ENCODE results near the gene KLHL21. TPM values are rescaled to one million over a fixed set of nuclear protein-coding genes. Genes with fewer than 3 reads are reported as not detected.
"Not testable (repeated sequence)": the region's sequence is repeated elsewhere in the genome, so short reads cannot be mapped to it uniquely, and the experiment has no call there.

KLHL21 gene
- total RNA-seq, 1 donor from 2014 or later, result 27.8 TPM

DNA sequence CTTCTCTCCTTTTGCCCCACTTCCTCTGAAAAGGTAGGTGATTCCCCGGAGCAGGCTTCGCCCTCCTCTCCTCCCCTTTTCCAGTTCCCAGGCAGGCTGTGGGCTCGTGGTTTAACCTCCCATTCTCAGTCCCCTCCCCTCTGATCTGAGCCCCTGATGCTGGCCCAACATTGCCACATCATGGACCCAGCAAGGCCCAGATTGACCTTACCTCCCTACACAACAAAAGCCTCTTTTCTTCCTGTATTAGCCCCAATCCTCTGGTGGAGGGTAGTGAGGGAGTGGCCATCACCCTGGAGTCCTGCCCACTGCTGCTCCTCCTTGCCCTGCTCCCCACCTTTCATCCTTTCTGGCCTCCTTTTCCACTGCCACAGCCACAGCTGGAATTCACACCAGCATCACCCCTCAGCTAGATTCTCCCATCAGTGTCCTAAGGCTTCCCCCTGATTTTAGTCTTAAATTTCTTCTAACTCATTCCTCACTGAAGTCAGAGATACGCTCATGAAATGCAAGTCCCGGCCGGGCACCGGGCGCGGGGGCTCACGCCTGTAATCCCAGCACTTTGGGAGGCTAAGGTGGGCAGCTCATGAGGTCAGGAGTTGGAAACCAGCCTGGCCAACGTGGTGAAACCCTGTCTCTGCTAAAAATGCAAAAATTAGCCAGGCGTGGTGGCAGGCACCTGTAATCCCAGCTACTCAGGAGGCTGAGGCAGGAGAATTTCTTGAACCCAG lies 29.9 kb downstream of the KLHL21 start:
- no peak for DNase-seq (ENCODE audit: low spot score)
- Mint-ChIP-seq H3K27ac (no peak overlapping the region), H3K4me3 (no peak overlapping the region), H3K27me3 (ENCODE audit: insufficient read depth) (peaks cover 5% of the 10 kb centered on the region), H3K36me3 (ENCODE audit: low read depth) (no peaks in the 10 kb centered on the region), H3K4me1 (ENCODE audit: low read depth) (peaks cover 6% of the 10 kb centered on the region), H3K9me3 (peaks cover 4% of the 10 kb centered on the region)
- intact Hi-C loops (cut with micrococcal nuclease), result no loop called here

DNA sequence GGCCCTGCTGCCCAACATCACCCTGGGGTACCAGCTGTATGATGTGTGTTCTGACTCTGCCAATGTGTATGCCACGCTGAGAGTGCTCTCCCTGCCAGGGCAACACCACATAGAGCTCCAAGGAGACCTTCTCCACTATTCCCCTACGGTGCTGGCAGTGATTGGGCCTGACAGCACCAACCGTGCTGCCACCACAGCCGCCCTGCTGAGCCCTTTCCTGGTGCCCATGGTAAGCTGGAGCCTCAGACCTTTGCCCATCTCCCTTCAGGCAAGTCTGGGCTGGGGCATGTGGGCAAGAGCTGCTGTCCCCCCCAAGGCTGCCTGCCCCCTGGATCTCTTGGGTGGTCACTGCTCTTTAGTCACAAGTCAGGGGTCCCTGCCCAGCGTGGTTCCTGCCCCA lies 31.7 kb downstream of the KLHL21 start:
- intact Hi-C loops (cut with micrococcal nuclease), result no loop called here
- peaks cover 4% of the 10 kb centered on the region for H3K9me3 Mint-ChIP-seq
- peaks cover 5% of the 10 kb centered on the region for H3K27me3 Mint-ChIP-seq (ENCODE audit: insufficient read depth)
- DNase-seq (ENCODE audit: low spot score), result no peak
- no peak overlapping the region for H3K4me3 Mint-ChIP-seq
- no peaks in the 10 kb centered on the region for H3K36me3 Mint-ChIP-seq (ENCODE audit: low read depth)
- H3K27ac Mint-ChIP-seq, result no peak overlapping the region
- peaks cover 6% of the 10 kb centered on the region for H3K4me1 Mint-ChIP-seq (ENCODE audit: low read depth)

DNA sequence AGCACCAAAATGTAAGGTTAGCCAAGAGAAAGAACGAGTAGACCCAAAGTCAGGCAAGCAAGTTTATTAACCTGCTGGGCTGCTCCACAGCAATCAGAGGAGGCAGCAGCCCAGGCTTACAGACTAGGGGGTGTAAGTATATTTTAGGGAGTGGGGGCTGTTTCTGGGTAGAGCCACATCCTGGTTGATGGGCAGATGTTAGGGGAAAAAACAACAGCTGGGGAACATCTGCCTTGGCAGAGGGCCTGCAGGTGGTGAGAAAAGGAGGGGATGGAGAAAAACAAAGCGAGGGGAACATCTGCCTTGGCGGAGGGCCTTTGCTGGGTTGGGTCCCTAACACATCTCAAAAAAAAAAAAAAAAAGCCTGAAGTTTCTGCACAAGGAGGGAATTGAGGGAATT lies 32.6 kb downstream of the KLHL21 start:
- Mint-ChIP-seq H3K4me1 (ENCODE audit: low read depth) (peaks cover 6% of the 10 kb centered on the region), H3K4me3 (no peak overlapping the region), H3K27me3 (ENCODE audit: insufficient read depth) (peaks cover 5% of the 10 kb centered on the region), H3K9me3 (peaks cover 4% of the 10 kb centered on the region), H3K36me3 (ENCODE audit: low read depth) (no peaks in the 10 kb centered on the region), H3K27ac (no peak overlapping the region)
- intact Hi-C loops (cut with micrococcal nuclease), result no loop called here
- no peak for DNase-seq (ENCODE audit: low spot score)

DNA sequence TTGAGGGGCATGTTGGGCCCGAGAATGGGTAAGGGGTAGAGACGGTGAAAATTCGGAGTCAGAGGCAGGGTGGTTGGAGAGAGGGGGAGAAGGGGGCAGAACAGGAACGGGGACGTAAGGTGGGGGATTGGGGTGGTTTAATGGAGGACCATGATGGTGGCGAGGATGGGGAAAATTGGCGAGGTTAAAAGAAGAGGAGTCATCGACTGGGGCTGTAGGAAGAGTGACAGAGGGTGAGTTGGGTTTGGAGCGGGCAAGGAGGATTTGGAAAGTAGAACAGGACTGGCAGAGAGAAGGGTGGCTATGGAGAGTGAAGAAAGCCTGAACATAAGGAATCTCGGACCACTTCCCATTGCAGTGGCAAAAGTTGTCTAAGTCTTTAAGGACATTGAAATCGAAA lies 33.6 kb downstream of the KLHL21 start:
- peaks cover 4% of the 10 kb centered on the region for H3K9me3 Mint-ChIP-seq
- DNase-seq (ENCODE audit: low spot score), result no peak
- H3K27me3 Mint-ChIP-seq (ENCODE audit: insufficient read depth), result peaks cover 5% of the 10 kb centered on the region
- peaks cover 6% of the 10 kb centered on the region for H3K4me1 Mint-ChIP-seq (ENCODE audit: low read depth)
- intact Hi-C loops (cut with micrococcal nuclease), result no loop called here
- no peak overlapping the region for H3K27ac Mint-ChIP-seq
- H3K36me3 Mint-ChIP-seq (ENCODE audit: low read depth), result no peaks in the 10 kb centered on the region
- H3K4me3 Mint-ChIP-seq, result no peak overlapping the region

DNA sequence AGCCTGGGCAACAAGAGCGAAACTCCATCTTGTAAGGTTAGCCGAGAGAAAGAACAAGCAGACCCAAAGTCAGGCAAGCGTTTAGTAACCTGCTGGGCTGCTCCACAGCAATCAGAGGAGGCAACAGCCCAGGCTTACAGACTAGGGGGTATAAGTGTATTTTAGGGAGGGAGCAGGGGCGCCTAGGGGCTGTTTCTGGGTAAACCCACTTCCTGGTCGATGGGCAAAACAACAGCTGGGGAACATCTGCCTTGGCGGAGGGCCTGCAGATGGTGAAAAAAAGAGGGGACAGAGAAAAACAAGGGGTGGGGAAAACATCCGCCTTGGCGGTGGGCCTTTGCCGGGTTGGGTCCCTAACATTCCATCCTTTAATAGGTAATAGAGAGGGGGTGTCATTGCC lies 42.4 kb downstream of the KLHL21 start:
- no peaks in the 10 kb centered on the region for H3K27me3 Mint-ChIP-seq (ENCODE audit: insufficient read depth)
- intact Hi-C loops (cut with micrococcal nuclease), result no loop called here
- no peaks in the 10 kb centered on the region for H3K36me3 Mint-ChIP-seq (ENCODE audit: low read depth)
- H3K4me3 Mint-ChIP-seq, result no peak overlapping the region
- no peaks in the 10 kb centered on the region for H3K4me1 Mint-ChIP-seq (ENCODE audit: low read depth)
- DNase-seq (ENCODE audit: low spot score), result no peak
- no peaks in the 10 kb centered on the region for H3K9me3 Mint-ChIP-seq
- no peak overlapping the region for H3K27ac Mint-ChIP-seq

DNA sequence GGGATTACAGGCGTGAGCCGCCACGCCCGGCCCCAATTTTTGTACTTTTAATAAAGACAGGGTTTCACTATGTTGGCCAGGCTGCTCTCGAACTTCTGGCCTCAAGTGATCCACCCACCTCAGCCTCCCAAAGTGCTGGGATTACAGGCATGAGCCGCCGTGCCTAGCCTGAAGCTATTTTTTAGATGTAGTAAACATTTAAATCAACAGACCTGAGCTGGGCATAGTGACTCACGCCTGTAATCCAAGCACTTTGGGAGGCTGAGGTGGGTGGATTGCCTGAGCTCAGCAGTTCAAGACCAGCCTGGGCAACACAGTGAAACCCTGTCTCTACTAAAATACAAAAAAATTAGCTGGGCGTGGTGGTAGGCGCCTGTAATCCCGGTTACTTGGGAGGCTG lies 43.5 kb downstream of the KLHL21 start:
- H3K4me3 Mint-ChIP-seq; intact Hi-C loops (cut with micrococcal nuclease); H3K27me3 Mint-ChIP-seq (ENCODE audit: insufficient read depth); DNase-seq (ENCODE audit: low spot score); H3K9me3 Mint-ChIP-seq; H3K36me3 Mint-ChIP-seq (ENCODE audit: low read depth); H3K27ac Mint-ChIP-seq; H3K4me1 Mint-ChIP-seq (ENCODE audit: low read depth): not testable (repeated sequence)

DNA sequence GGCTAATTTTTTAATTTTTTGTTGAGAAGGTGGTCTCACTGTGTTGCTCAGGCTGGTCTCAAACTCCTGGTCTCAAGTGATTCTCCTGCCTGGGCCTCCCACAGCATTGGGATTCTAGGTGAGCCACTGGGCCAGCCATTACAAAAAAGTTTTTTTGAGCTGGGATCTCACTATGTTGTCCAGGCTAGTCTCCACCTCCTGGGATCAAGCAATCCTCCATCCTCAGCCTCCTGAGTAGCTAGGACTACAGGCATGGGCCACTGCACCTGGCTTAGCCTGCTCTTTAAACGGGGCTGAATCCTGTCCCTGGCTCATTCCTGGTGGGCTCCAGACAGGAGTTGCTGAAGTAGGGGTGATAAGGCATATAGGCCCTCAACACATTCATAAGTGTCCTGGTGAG lies 45.1 kb downstream of the KLHL21 start:
- Mint-ChIP-seq H3K4me3 (no peak overlapping the region), H3K4me1 (ENCODE audit: low read depth) (peaks cover 7% of the 10 kb centered on the region), H3K9me3 (no peaks in the 10 kb centered on the region), H3K27me3 (ENCODE audit: insufficient read depth) (no peaks in the 10 kb centered on the region), H3K36me3 (ENCODE audit: low read depth) (no peaks in the 10 kb centered on the region), H3K27ac (no peak overlapping the region)
- intact Hi-C loops (cut with micrococcal nuclease), result no loop called here
- no peak for DNase-seq (ENCODE audit: low spot score)

DNA sequence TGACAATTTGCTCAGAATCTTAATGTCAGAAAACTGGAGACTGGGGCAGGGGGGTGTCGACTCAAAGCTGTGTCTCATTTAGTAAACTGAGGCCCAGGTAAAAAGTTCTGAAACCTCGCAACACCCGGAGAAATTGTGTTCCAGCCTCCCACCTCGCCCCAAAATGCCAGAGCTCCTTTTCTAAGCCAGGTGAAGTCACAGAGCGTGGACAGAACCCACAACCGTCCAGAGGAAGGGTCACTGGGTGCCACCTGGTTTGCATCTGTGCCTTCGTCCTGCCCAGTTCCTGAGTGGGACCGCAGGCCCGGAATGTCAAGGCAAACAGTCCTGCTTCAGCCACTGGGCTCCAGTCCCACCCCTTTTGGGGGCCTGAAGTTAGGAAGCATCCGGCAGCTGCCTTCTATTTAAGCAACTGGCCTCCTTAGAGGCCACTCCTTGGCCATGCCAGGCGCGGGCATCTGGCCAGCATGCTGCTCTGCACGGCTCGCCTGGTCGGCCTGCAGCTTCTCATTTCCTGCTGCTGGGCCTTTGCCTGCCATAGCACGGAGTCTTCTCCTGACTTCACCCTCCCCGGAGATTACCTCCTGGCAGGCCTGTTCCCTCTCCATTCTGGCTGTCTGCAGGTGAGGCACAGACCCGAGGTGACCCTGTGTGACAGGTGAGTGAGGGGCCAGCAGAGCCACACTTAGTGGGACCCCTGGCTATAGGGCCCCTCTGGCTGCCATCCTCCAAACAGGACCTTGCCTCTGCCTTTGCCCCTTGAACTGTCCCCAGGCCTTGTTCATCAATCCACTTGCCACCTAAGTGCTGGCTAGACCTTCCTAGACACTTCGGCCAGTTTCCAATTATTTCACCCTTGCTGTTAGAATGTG lies 47.5 kb downstream of the KLHL21 start, which contains the start of gene TAS1R1:
TSS of gene TAS1R1 (plus strand) at position 401 of the 872 bp plus-strand sequence. CDS start at position 468, 67 bp downstream.
- Mint-ChIP-seq H3K4me3 (peak within 1 kb of the TSS; percentile 77), H3K9me3 (no peaks in the 10 kb centered on the region), H3K27me3 (ENCODE audit: insufficient read depth) (no peaks in the 10 kb centered on the region), H3K27ac (peak within 1 kb of the TSS; percentile 29), H3K36me3 (ENCODE audit: low read depth) (peaks cover 3% of the 10 kb centered on the region), H3K4me1 (ENCODE audit: low read depth) (peaks cover 7% of the 10 kb centered on the region)
- intact Hi-C loops (cut with micrococcal nuclease), result loop anchor here (1.0 to 5.0 kb wide), 8 partner anchors 24 to 1227 kb away; partner anchors contain the start of genes CAMTA1, PER3, PHF13 and RPL22
- no peak for DNase-seq (ENCODE audit: low spot score)

DNA sequence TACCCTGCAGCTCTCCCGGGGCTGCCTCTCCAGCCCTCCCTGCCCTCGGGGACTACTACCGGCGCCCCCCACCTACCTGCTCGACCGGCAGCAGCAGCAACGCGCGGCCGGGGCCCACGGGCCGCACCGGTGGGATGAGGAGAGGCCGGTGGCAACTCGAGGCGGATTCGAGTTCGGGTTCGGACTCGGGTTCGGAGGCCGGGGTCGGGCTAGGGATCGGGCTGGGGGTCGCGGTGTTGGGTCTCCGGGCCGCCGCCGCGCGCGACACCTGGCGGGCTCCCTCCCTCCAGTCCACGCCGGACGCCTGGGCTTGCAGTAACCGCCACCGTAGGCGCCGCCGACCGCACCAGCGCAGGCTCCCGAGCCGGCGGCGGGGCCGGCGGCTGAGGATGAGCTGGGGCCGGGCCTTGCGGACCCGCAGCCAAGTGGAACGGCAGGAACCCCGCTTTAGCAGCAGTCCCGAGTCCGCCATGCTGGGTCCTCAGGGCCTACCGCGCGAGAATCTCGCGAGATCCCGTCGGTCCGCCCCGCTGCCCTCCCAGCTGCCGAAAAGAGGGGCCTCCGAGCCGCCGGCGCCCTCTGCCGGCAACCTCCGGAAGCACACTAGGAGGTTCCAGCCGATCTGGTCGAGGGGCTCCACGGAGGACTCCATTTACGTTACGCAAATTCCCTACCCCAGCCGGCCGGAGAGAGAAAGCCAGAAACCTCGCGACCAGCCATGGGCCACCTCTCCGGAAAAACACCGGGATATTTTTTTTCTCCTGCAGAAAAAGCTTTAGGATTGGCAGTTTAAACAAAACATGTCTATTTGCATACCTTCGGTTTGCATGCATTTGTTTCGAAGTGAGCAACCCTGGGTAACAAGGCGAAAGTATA lies 48.4 kb downstream of the KLHL21 start, which contains the start of gene NOL9:
TSS of gene NOL9 (minus strand) at position 483 of the 876 bp plus-strand sequence. CDS start at position 472, 11 bp downstream.
- intact Hi-C loops (cut with micrococcal nuclease), result loop anchor here (1.0 to 5.0 kb wide), 8 partner anchors 25 to 1228 kb away; partner anchors contain the start of genes CAMTA1, PER3, PHF13 and RPL22
- Mint-ChIP-seq H3K9me3 (no peaks in the 10 kb centered on the region), H3K36me3 (ENCODE audit: low read depth) (peaks cover 9% of the 10 kb centered on the region), H3K27me3 (ENCODE audit: insufficient read depth) (no peaks in the 10 kb centered on the region), H3K4me3 (peak within 1 kb of the TSS; percentile 87), H3K4me1 (ENCODE audit: low read depth) (peaks cover 7% of the 10 kb centered on the region), H3K27ac (peak within 1 kb of the TSS; percentile 81)
- peak; percentile 93 for DNase-seq (ENCODE audit: low spot score)

DNA sequence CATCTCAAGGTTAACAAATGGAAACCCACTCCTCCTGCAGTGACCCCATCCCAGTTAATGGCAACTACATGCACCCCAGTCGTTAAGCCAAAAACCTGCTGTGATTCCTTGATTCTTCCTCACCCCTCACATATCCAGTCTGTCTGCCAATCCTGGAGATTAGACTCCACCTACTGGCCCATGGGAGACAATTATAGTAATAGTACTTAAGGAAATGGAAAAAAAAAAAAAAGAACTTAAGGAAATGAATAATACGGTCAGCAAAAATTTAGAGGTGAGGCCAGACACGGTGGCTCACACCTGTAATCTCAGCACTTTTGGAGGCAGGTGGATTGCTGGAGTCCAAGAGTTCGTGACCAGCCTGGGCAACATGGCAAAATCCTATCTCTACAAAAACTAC lies 55.4 kb downstream of the KLHL21 start:
- intact Hi-C loops (cut with micrococcal nuclease), result no loop called here
- peaks cover 48% of the 10 kb centered on the region for H3K36me3 Mint-ChIP-seq (ENCODE audit: low read depth)
- H3K27me3 Mint-ChIP-seq (ENCODE audit: insufficient read depth), result no peaks in the 10 kb centered on the region
- H3K4me1 Mint-ChIP-seq (ENCODE audit: low read depth), result peaks cover 31% of the 10 kb centered on the region
- no peak overlapping the region for H3K4me3 Mint-ChIP-seq
- H3K9me3 Mint-ChIP-seq, result no peaks in the 10 kb centered on the region
- peak overlapping the region; percentile 25 for H3K27ac Mint-ChIP-seq
- DNase-seq (ENCODE audit: low spot score), result no peak

DNA sequence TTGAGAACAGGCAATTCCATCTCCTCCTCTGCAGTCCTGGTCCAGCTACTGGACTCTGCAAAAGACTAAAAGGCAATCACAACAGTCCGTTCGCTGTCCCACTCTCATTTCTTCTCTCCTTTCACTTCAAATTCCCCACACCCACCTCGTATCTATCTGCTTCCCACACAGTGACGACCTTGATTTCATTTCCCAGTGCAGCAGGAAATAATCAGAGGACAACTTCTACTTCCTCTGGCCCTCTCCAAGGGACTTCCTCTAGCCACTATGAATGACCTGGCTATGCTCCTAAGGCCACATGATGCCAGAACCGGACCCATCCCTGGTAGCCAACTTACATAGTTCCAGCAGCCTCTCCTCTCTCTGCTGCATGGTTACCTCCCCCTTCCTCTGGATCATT lies 56.3 kb downstream of the KLHL21 start:
- no peaks in the 10 kb centered on the region for H3K9me3 Mint-ChIP-seq
- peaks cover 31% of the 10 kb centered on the region for H3K4me1 Mint-ChIP-seq (ENCODE audit: low read depth)
- no peaks in the 10 kb centered on the region for H3K27me3 Mint-ChIP-seq (ENCODE audit: insufficient read depth)
- peak overlapping the region; percentile 63 for H3K4me3 Mint-ChIP-seq
- intact Hi-C loops (cut with micrococcal nuclease), result no loop called here
- peaks cover 51% of the 10 kb centered on the region for H3K36me3 Mint-ChIP-seq (ENCODE audit: low read depth)
- H3K27ac Mint-ChIP-seq, result peak overlapping the region; percentile 45
- no peak for DNase-seq (ENCODE audit: low spot score)
